PC-9 (cell line): ENCODE data around the gene MDM4.

Source experiments
- CTCF ChIP-seq: fragments of 200-600 bp; sonication (generic); conservative IDR thresholded peaks from 2 replicates; pipeline ENCODE4 v1.6.1; 2017; ENCODE audit warnings: mixed run types, antibody characterized with exemption, mild to moderate bottlenecking, moderate library complexity
- EZH2 ChIP-seq: fragments of 200-600 bp; sonication (generic); IDR thresholded peaks from 2 replicates; pipeline ENCODE4 v1.8.0; 2017; ENCODE audit warnings: antibody characterized with exemption, low read depth

GRCh38 chr1:204556458-204557052 is 40.3 kb downstream of the MDM4 start:
- TF ChIP-seq CTCF (no peak), EZH2 (no peak)
